ENCODE data around the gene NRSN2. TPM values are rescaled to one million over a fixed set of nuclear protein-coding genes. Genes with fewer than 3 reads are reported as not detected.
"Not testable (repeated sequence)": the region's sequence is repeated elsewhere in the genome, so short reads cannot be mapped to it uniquely, and the experiment has no call there.

Gene NRSN2
- polyA plus RNA-seq, 1 of the 3 experiments (the other 2 are of a cell fraction): 146 TPM

DNA sequence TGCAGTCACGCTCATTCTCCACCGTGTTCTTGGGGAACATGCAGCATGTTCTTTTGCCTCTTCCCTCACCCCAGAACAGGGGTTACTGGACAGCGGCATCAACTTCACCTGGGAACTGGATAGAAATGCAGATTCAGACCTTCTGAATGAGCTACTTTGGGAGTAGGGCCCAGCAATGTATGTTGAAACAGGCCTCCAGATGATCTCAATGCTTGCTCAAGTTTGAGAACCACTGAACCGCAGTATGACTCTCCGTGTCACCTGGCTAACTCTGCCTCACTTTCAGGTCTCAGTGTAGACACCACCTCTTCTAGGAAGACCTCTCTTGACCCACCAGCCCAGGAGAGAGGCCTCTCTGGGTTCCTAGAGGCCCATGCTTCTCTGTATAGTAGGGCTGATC lies 38.5 kb downstream of the NRSN2 start:
- ChIA-PET POLR2A (no interaction called here), CTCF (interaction anchor here (1.8 to 2.7 kb wide), 2 partner anchors 31 to 47 kb away, joined by 5 to 11 read pairs; no protein-coding TSS in a partner anchor)
- peaks cover 19 to 27% of the 10 kb centered on the region in 2 experiments for H3K36me3 ChIP-seq (replicated peaks in 1 of 2; ENCODE audit: control insufficient read depth in 1 of 2, insufficient read depth in 2 of 2, low read length in 1 of 2)
- H2AFZ ChIP-seq (ENCODE audit: low read depth): no peak overlapping the region
- H3K4me2 ChIP-seq: no peak overlapping the region
- DNase-seq: no peak
- no peaks in the 10 kb centered on the region for H3K9me2 ChIP-seq
- WGBS (ENCODE audit: low lambda C conversion rate): 98% methylated on average over 5 of the region's 5 CpGs
- H3K27me3 ChIP-seq (ENCODE audit: insufficient read depth): no peaks in the 10 kb centered on the region
- H3K9ac ChIP-seq: no peak overlapping the region
- no peak overlapping the region for H3K27ac ChIP-seq (ENCODE audit: low read depth in 2 of 2, low read length in 1 of 2)
- peaks cover 29% of the 10 kb centered on the region for H4K20me1 ChIP-seq (ENCODE audit: insufficient read depth)
- TF ChIP-seq JUND (IDR thresholded peaks at IDR 0.05) (no peak), FOXJ3 (CRISPR knock-in tag; IDR thresholded peaks at IDR 0.05) (no peak), GATA2 (CRISPR knock-in tag; IDR thresholded peaks at IDR 0.05) (no peak), ELF1 (IDR thresholded peaks at IDR 0.05) (no peak), TEAD4 (IDR thresholded peaks at IDR 0.05; ENCODE audit: borderline replicate concordance, insufficient read depth) (no peak)
- TF ChIP-seq, protein P1, sequence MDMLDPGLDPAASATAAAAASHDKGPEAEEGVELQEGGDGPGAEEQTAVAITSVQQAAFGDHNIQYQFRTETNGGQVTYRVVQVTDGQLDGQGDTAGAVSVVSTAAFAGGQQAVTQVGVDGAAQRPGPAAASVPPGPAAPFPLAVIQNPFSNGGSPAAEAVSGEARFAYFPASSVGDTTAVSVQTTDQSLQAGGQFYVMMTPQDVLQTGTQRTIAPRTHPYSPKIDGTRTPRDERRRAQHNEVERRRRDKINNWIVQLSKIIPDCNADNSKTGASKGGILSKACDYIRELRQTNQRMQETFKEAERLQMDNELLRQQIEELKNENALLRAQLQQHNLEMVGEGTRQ (IDR thresholded peaks at IDR 0.05; ENCODE audit: borderline replicate concordance, low read depth, low read length): no peak
- H3K9me3 ChIP-seq: no peaks in the 10 kb centered on the region
- no peak overlapping the region for H3K4me3 ChIP-seq (ENCODE audit: low read depth in 2 of 2, low read length in 1 of 2)
- peaks cover 0 to 4% of the 10 kb centered on the region in 2 experiments; a peak in 1 of 4 replicates for H3K4me1 ChIP-seq (ENCODE audit: control insufficient read depth in 1 of 2, insufficient read depth in 2 of 2, low read depth in 1 of 2, low read length in 1 of 2)
- no peaks in the 10 kb centered on the region for H3F3A ChIP-seq (replicated peaks; ENCODE audit: insufficient read depth)
- peaks cover 18% of the 10 kb centered on the region; the same call in 1 of the 2 replicates for H3K79me2 ChIP-seq (ENCODE audit: insufficient read depth)

DNA sequence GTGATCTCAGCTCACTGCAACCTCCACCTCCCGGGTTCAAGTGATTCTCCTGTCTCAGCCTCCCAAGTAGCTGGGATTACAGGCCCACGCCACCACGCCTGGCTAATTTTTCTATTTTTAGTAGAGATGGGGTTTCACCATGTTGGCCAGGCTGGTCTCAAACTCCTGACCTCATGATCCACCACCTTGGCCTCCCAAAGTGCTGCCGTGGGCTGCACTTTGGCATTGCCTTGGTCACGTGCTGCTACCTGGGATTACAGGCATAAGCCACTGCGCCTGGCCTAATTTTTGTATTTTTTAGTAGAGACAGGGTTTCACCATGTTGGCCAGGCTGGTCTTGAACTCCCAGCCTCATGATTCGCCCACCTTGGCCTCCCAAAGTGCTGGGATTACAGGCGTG lies 39.7 kb downstream of the NRSN2 start:
- H3K4me2 ChIP-seq; H3K9ac ChIP-seq; H3K4me1 ChIP-seq (ENCODE audit: control insufficient read depth in 1 of 2, insufficient read depth in 2 of 2, low read depth in 1 of 2, low read length in 1 of 2); POLR2A ChIA-PET; H3K9me2 ChIP-seq; H3K9me3 ChIP-seq; H3K4me3 ChIP-seq (ENCODE audit: low read depth in 2 of 2, low read length in 1 of 2); H2AFZ ChIP-seq (ENCODE audit: low read depth); DNase-seq; H3K27ac ChIP-seq (ENCODE audit: low read depth in 2 of 2, low read length in 1 of 2); H3K27me3 ChIP-seq (ENCODE audit: insufficient read depth); H3F3A ChIP-seq (replicated peaks; ENCODE audit: insufficient read depth): not testable (repeated sequence)
- CTCF ChIA-PET: interaction anchor here (2.7 kb wide), 1 partner anchor 32 kb away, joined by 11 read pairs; no protein-coding TSS in a partner anchor
- peaks cover 29% of the 10 kb centered on the region for H4K20me1 ChIP-seq (ENCODE audit: insufficient read depth)
- H3K79me2 ChIP-seq (ENCODE audit: insufficient read depth): peaks cover 18% of the 10 kb centered on the region; the same call in 1 of the 2 replicates
- H3K36me3 ChIP-seq (replicated peaks in 1 of 2; ENCODE audit: control insufficient read depth in 1 of 2, insufficient read depth in 2 of 2, low read length in 1 of 2): peaks cover 25 to 27% of the 10 kb centered on the region in 2 experiments
- 95% methylated on average over 8 of the region's 8 CpGs for WGBS (ENCODE audit: low lambda C conversion rate)

DNA sequence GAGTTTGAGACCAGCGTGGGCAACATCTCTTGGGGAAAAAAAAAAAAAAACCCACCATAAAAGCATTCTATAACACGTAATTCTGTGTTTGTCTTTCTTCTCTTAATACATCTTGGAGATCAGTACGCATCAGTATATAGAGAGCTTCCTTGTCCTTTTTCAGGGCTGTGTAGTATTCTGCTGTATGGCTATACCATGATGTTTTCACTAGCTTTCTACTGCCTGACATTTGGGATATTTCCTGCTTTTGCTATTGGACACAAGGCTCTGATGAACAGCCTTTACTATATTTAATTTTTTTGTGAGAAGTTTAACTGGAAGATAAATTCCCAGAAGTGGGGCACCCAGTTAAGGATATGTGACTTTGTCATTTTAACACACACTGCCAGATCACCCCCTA lies 40.6 kb downstream of the NRSN2 start:
- CTCF ChIA-PET: no interaction called here
- WGBS (ENCODE audit: low lambda C conversion rate): 98% methylated on average over 3 of the region's 3 CpGs
- POLR2A ChIA-PET: no interaction called here

More for the DNA sequence above, 40.6 kb downstream of the NRSN2 start:
- Histone ChIP-seq H3K9me3 (no peaks in the 10 kb centered on the region), H3K27ac (ENCODE audit: low read depth in 2 of 2, low read length in 1 of 2) (no peak overlapping the region), H2AFZ (ENCODE audit: low read depth) (no peak overlapping the region), H3K27me3 (ENCODE audit: insufficient read depth) (no peaks in the 10 kb centered on the region), H3K4me3 (ENCODE audit: low read depth in 2 of 2, low read length in 1 of 2) (no peak overlapping the region), H3F3A (replicated peaks; ENCODE audit: insufficient read depth) (no peaks in the 10 kb centered on the region), H3K4me1 (ENCODE audit: control insufficient read depth in 1 of 2, insufficient read depth in 2 of 2, low read depth in 1 of 2, low read length in 1 of 2) (no peaks in the 10 kb centered on the region), H3K4me2 (no peak overlapping the region), H4K20me1 (ENCODE audit: insufficient read depth) (peaks cover 24% of the 10 kb centered on the region), H3K79me2 (ENCODE audit: insufficient read depth) (peaks cover 18% of the 10 kb centered on the region; the same call in 1 of the 2 replicates), H3K9me2 (no peaks in the 10 kb centered on the region), H3K36me3 (replicated peaks in 1 of 2; ENCODE audit: control insufficient read depth in 1 of 2, insufficient read depth in 2 of 2, low read length in 1 of 2) (peaks cover 25 to 31% of the 10 kb centered on the region in 2 experiments), H3K9ac (no peak overlapping the region)
- TF ChIP-seq, protein P2, sequence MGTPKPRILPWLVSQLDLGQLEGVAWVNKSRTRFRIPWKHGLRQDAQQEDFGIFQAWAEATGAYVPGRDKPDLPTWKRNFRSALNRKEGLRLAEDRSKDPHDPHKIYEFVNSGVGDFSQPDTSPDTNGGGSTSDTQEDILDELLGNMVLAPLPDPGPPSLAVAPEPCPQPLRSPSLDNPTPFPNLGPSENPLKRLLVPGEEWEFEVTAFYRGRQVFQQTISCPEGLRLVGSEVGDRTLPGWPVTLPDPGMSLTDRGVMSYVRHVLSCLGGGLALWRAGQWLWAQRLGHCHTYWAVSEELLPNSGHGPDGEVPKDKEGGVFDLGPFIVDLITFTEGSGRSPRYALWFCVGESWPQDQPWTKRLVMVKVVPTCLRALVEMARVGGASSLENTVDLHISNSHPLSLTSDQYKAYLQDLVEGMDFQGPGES (IDR thresholded peaks at IDR 0.05; ENCODE audit: low read depth, low read length): no peak
- TF ChIP-seq RCOR1 (IDR thresholded peaks at IDR 0.05; ENCODE audit: low read length) (no peak), EP300 (IDR thresholded peaks at IDR 0.05; ENCODE audit: borderline replicate concordance in 1 of 2, low read depth in 1 of 2, low read length in 1 of 2) (no peak)
- no peak for DNase-seq
